Measurements from ENCODE around the gene ZBP1. TPM values are rescaled to one million over a fixed set of nuclear protein-coding genes. Genes with fewer than 3 reads are reported as not detected.

ZBP1 gene
- total RNA-seq, 4 donors from 2014 or later: 0.57 to 1.0 (median 0.88) TPM; not detected in 1

DNA sequence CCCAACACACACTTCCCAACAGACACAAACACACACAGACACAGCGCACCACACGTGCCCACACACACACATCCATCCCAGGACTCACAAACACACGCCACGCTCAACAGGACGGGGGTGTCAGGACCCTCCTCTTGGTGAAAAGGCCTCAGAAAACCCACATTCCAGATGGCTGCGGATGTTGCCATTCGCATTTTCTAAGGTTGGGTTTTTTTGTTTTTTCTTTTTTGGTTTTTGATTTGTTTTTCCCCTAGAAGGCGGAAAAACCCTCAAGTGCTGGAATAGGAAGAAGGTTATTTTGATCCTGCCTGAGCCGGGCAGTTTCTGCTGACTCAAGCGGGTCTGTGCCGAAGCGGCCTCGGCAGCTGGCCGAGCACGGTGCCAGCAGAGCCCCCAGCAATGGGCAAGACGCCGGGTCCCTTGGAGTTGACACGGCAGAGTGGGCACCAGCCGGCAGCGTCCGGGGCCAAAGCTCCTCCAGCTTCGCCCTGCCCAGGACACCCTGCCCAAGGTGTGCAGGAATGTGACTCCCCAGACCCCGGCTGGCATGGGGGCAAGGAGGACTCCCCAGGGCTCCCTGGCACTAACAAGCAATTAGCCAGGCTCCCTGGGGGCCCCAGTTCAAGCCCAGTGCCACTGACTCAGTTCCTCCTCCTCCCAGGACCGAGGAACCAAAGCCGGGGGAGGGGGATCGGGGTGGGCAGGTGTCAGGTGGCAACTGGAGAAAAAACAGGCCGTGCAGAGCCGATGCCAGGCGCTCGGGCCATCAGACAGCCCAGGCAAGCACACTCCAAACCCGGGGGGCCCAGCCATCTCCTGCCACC, 40.9 kb upstream of the ZBP1 start:
- TF ChIP-seq, protein P1, sequence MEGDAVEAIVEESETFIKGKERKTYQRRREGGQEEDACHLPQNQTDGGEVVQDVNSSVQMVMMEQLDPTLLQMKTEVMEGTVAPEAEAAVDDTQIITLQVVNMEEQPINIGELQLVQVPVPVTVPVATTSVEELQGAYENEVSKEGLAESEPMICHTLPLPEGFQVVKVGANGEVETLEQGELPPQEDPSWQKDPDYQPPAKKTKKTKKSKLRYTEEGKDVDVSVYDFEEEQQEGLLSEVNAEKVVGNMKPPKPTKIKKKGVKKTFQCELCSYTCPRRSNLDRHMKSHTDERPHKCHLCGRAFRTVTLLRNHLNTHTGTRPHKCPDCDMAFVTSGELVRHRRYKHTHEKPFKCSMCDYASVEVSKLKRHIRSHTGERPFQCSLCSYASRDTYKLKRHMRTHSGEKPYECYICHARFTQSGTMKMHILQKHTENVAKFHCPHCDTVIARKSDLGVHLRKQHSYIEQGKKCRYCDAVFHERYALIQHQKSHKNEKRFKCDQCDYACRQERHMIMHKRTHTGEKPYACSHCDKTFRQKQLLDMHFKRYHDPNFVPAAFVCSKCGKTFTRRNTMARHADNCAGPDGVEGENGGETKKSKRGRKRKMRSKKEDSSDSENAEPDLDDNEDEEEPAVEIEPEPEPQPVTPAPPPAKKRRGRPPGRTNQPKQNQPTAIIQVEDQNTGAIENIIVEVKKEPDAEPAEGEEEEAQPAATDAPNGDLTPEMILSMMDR (IDR thresholded peaks at IDR 0.05; ENCODE audit: low read depth): no peak

DNA sequence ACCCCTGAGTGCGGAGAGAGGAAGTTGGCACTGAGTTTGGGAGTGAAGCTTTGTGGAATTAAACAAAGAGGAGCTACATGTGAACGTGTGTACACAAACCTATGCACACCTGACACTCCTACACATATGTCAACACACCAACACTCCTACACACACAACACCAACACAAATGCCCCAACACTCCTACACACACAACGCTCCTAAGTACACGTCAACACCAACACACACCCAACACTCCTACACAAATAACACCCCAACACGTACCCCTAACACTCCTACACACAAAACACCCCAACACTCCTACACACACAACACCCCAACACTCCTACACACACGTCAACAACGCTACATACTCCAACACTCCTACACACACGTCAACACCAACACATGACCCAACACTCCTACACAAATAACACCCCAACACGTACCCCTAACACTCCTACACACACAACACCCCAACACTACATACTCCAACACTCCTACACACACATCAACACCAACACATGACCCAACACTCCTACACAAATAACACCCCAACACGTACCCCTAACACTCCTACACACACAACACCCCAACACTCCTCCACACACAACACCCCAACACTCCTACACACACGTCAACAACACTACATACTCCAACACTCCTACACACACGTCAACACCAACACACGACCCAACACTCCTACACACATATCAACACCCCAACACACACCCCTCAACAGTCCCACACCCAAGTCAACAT, 40.1 kb upstream of the ZBP1 start:
- TF ChIP-seq, protein P1 (IDR thresholded peaks at IDR 0.05; ENCODE audit: low read depth): no peak

DNA sequence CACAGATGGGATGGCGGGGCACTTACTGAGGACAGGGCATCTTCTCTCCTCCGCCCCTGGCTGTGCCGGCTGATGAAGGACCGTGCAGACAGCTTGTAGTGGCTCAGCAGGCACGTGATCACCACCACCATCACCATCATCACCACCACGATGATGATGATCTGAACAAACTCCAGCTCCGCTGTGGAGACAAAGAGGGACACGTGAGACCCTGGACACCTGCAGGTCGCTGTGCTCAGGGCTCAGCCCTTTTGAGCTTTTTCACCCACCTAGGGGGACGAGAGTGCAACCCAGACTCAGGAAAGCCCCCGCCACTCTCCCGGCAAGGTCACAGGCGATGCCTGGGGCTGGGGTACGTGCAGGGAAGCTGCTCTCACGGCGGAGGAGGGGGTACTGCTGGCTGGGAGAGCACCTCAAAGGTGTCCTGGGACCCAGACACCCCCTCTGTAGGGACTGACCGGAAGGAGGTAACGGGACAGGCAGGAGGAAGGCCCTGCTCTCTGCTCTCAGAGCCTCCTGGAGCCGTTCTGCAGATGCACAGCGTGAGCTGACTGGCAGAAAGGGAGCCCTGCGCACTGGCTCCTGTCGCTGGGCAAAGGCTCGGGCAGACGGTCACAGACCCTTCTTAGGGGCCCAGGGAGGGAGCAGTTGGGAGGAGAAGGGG, 39.4 kb upstream of the ZBP1 start:
- TF ChIP-seq, protein P1 (IDR thresholded peaks at IDR 0.05; ENCODE audit: low read depth): no peak

DNA sequence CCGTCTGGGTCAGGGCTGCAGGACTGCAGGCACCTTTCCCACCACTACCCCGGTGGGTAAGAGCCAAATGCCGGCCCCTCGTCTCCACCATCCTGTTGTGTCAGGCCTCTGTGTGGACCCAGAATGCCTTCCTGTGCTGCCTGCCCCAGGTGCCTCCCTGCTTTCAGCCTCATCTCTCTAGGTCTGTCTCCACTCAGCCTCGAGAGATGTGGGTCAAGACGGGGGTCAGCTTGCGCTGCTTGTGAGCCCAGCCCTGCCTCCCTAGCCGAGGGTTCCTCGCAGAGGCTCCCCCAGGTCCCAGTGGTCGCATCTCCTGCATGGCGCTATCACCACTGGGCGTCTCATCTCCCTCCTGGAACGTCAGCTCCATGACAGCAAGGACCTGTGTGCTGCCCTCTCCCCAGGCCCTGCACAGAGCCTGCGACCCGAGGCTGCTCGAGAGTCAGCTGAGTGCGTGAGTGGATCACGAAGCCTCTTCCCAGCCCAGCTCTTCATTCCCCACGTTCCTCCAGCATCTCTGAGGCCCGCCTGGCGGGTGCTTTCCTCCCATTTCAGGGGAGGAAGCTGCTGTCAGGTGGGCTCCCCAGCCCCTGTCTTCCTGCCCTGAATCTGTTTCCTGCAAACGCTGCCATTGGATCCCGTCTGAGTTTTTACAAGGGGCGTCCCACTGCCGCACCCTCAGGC, 38.7 kb upstream of the ZBP1 start:
- TF ChIP-seq, protein P1 (IDR thresholded peaks at IDR 0.05; ENCODE audit: low read depth): no peak

DNA sequence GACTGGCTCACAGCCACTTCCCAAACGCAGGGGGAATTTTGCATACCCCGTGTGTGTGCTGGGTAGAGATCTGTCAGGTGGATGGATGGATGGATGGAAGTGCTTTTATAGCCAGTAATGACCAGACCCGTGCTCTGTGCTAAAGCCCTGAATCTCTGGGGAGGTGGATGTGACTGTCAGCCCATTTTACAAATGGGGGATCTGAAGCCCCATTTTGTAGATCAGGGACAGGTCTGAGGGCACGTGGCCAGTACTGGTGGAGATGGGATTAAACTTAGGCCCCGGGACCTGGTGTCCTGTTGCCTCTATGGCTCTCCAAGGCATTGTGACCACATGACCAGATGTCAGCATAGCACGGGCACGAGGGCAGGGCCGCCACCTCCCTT, 38.2 kb upstream of the ZBP1 start:
- TF ChIP-seq, protein P1 (IDR thresholded peaks at IDR 0.05; ENCODE audit: low read depth): no peak

DNA sequence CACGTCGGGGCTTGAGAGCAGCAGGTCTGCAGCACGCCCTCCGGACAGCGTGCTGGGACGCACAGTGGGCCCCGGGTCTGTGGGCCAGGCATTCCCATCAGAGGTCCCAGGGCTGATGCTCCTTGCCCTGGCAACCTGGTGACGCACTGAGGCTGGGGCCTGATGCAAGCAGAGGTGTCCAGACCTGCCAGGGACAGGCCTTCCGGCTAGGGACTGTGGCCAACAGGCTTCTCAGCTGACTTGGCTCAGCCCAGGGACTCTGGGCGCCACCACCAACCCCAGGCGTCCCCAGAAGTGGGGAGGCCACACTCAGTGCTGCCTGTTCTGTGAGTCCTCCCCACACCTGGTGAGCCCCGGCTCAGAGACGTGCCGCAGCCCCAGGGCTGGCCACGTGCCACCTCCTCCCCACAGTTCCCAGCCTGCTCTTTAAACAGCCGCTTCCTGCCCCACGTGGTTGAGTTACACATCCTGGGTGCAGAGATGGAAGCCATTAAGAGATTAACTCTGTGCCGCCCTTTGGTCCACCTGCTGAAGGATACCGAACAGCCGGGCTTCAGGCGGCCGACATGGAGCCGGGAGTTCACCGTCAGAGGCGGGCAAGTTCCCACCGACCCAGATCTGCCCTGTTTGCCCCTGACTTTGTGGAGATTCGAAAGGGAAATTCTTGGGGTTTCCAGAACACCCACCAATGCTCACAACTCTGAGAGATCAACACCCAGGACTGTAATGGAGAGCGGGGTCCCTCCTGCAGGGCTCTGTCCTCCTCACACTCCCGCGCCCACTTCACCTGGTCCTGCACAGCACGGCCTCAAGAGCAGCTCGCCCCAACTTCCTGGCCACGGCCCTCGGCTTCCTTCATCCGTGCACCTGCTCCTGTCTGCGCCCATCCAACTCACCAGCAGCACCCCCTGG, 37.6 kb upstream of the ZBP1 start:
- TF ChIP-seq, protein P1 (IDR thresholded peaks at IDR 0.05; ENCODE audit: low read depth): no peak
